HCT116 (cell line): ENCODE results near the gene APH1B. TPM values are rescaled to one million over a fixed set of nuclear protein-coding genes. Genes with fewer than 3 reads are reported as not detected.

Experiments used
- ATAC-seq: fragments of 200-7000 bp; cut with Tn5 transposase; 2 replicates; pipeline ENCODE4 v1.9.1; 2020; ENCODE audit warnings: mild to moderate bottlenecking, moderate library complexity
- BruUV-seq: library from RNA; stranded (reverse); fragments of 400-500 nt; replicated peaks from 2 replicates; lab custom pipeline; 2021; lab: Mats Ljungman, UMichigan
- CTCF ChIA-PET: fragments of 300-600 bp; sonication (Branson Sonifier 250); formaldehyde crosslinking; loops from one replicate; lab custom pipeline; 2021; ENCODE audit warnings: antibody characterized with exemption; lab: Charles Lee
- POLR2A ChIA-PET: fragments of 300-600, 350-600 bp; sonication (Branson Sonifier 250); formaldehyde crosslinking; loops from one replicate; lab custom pipeline; 2021; ENCODE audit warnings: antibody characterized with exemption; lab: Charles Lee
- RAD21 ChIA-PET, 2 experiments: fragments of 300-600 bp; sonication (Branson Sonifier 250); formaldehyde crosslinking; loops; one replicate each; lab custom pipeline; 2023; ENCODE audit warnings: low total read pairs in 2 of 2; ENCODE audit not compliant: uncharacterized antibody in 2 of 2, unreplicated experiment in 2 of 2, low non-redundant PET in 1 of 2; lab: Charles Lee
- DNase-seq: peaks from one replicate; pipeline ENCODE4 v3.0.0-alpha.2; 2010; ENCODE audit warnings: low read depth, low spot score
- H2AFZ ChIP-seq: fragments of 200-600 bp; shearing (Covaris generic), sonication (generic); 2 replicates; pipeline ENCODE4 v1.6.1; 2017; ENCODE audit warnings: low read depth, mixed run types, mixed read lengths, antibody characterized with exemption, low read length; ENCODE audit not compliant: poor library complexity, severe bottlenecking
- H3K27ac ChIP-seq: 2 replicates; pipeline ENCODE4 v1.5.1; 2012; ENCODE audit warnings: low read depth, low read length
- H3K27me3 ChIP-seq: fragments of 200-600 bp; sonication (generic); 2 replicates; pipeline ENCODE4 v1.6.1; 2016; ENCODE audit warnings: mixed run types, low read length, mixed read lengths; ENCODE audit not compliant: insufficient read depth
- H3K36me3 ChIP-seq, 2 experiments: fragments of 200-500 bp in 1 of 2; fragments of 200-600 bp in 1 of 2; sonication (Bioruptor generic) in 1 of 2; sonication (generic) in 1 of 2; 2 replicates each; pipeline versions ENCODE4 v1.5.1 to v1.6.1; 2014 to 2016; ENCODE audit warnings: low read length in 2 of 2, inconsistent platforms in 1 of 2, mixed read lengths in 1 of 2, mixed run types in 1 of 2; ENCODE audit not compliant: insufficient read depth in 2 of 2, control insufficient read depth in 1 of 2
- H3K4me1 ChIP-seq, 2 experiments: fragments of 200-600 bp in 1 of 2; sonication (generic) in 1 of 2; 2 replicates each; pipeline versions ENCODE4 v1.5.1 to v1.6.1; 2012 to 2017; ENCODE audit warnings: low read length in 2 of 2, inconsistent platforms in 1 of 2, mild to moderate bottlenecking in 1 of 2, mixed read lengths in 1 of 2, mixed run types in 1 of 2, moderate library complexity in 1 of 2; ENCODE audit not compliant: insufficient read depth in 2 of 2, control insufficient read depth in 1 of 2
- H3K4me2 ChIP-seq: fragments of 200-600 bp; sonication (generic); 2 replicates; pipeline ENCODE4 v1.6.1; 2017; ENCODE audit warnings: mixed run types, low read length, mixed read lengths
- H3K4me3 ChIP-seq, 2 experiments: fragments of 200-600 bp in 1 of 2; sonication (generic) in 1 of 2; replicated peaks in 1 of 2; 2 replicates each; pipeline ENCODE4 v1.5.1; 2011 to 2016; ENCODE audit warnings: low read length in 2 of 2, control low read depth in 1 of 2, low read depth in 1 of 2, mild to moderate bottlenecking in 1 of 2, mixed read lengths in 1 of 2, mixed run types in 1 of 2
- H3K79me2 ChIP-seq: fragments of 200-600 bp; sonication (generic); 2 replicates; pipeline ENCODE4 v1.6.1; 2017; ENCODE audit warnings: mild to moderate bottlenecking, mixed run types, low read length, moderate library complexity, mixed read lengths; ENCODE audit not compliant: insufficient read depth
- H3K9ac ChIP-seq: fragments of 200-600 bp; sonication (generic); 2 replicates; pipeline ENCODE4 v1.6.1; 2016; ENCODE audit warnings: low read length, mixed read lengths
- H3K9me2 ChIP-seq: fragments of 200-600 bp; sonication (generic), shearing (Covaris generic); 2 replicates; pipeline ENCODE4 v1.6.1; 2017; ENCODE audit warnings: mixed run types, mild to moderate bottlenecking, moderate library complexity; ENCODE audit not compliant: insufficient read depth
- H3K9me3 ChIP-seq, 2 experiments: fragments of 200-500 bp in 1 of 2; fragments of 200-600 bp in 1 of 2; sonication (Bioruptor generic) in 1 of 2; sonication (generic) in 1 of 2; 2 replicates each; pipeline ENCODE4 v1.6.1; 2014 to 2017; ENCODE audit warnings: low read length in 2 of 2, mixed read lengths in 2 of 2, inconsistent platforms in 1 of 2, low read depth in 1 of 2, mild to moderate bottlenecking in 1 of 2, mixed run types in 1 of 2, moderate library complexity in 1 of 2; ENCODE audit not compliant: control insufficient read depth in 1 of 2, insufficient read depth in 1 of 2
- H4K20me1 ChIP-seq: fragments of 200-600 bp; sonication (generic), shearing (Covaris generic); 2 replicates; pipeline ENCODE4 v1.6.1; 2017; ENCODE audit warnings: mixed run types, mild to moderate bottlenecking, moderate library complexity; ENCODE audit not compliant: insufficient read depth
- EGR1 ChIP-seq: IDR thresholded peaks from 2 replicates; pipeline ENCODE4 v1.6.1; 2012; ENCODE audit warnings: low read depth
- ELF1 ChIP-seq: IDR thresholded peaks from 2 replicates; pipeline ENCODE4 v1.6.1; 2012; ENCODE audit warnings: low read depth, borderline replicate concordance
- EZH2phosphoT487 ChIP-seq: fragments of 200-600 bp; IDR thresholded peaks from 2 replicates; pipeline ENCODE4 v1.6.1; 2018; ENCODE audit warnings: antibody characterized with exemption, borderline replicate concordance
- RAD21 ChIP-seq: IDR thresholded peaks from 2 replicates; pipeline ENCODE4 v1.6.1; 2012; ENCODE audit warnings: low read depth, mild to moderate bottlenecking
- SIN3A ChIP-seq: IDR thresholded peaks from 2 replicates; pipeline ENCODE4 v1.6.1; 2012; ENCODE audit warnings: low read depth
- TCF7L2 ChIP-seq: IDR thresholded peaks from 2 replicates; pipeline ENCODE4 v1.7.0; 2011; ENCODE audit warnings: borderline replicate concordance, inconsistent platforms; ENCODE audit not compliant: insufficient read depth, insufficient read length; ENCODE audit errors: extremely low read depth
- YY1 ChIP-seq: IDR thresholded peaks from 2 replicates; pipeline ENCODE4 v1.6.1; 2011; ENCODE audit warnings: low read length, low read depth, moderate library complexity, mild to moderate bottlenecking; ENCODE audit not compliant: insufficient replicate concordance; ENCODE audit errors: extremely low read depth
- intact Hi-C: fragments of 100-400 bp; cut with micrococcal nuclease; formaldehyde crosslinking; loops from 2 replicates; pipeline ENCODE4 v1.10.0; 2022
- total RNA-seq: library from RNA; stranded (reverse); gene quantifications from one replicate; pipeline ENCODE4 v1.2.1, GENCODE V29; 2021; ENCODE audit not compliant: unreplicated experiment
- TF ChIP-seq, protein P1 (sequence below): IDR thresholded peaks from 2 replicates; pipeline ENCODE4 v1.6.1; 2012
- TF ChIP-seq, protein P2 (sequence below): IDR thresholded peaks from 2 replicates; pipeline ENCODE4 v1.6.1; 2012; ENCODE audit warnings: low read depth
- TF ChIP-seq, protein P3 (sequence below): IDR thresholded peaks from 2 replicates; pipeline ENCODE4 v1.6.1; 2011; ENCODE audit warnings: mild to moderate bottlenecking, low read length, moderate library complexity; ENCODE audit not compliant: insufficient replicate concordance; ENCODE audit errors: extremely low read depth
- TF ChIP-seq, protein P4 (sequence below): IDR thresholded peaks from 2 replicates; pipeline ENCODE4 v1.6.1; 2012

The APH1B gene
- total RNA-seq, 1 experiment from 2014 or later: 8.5 TPM

DNA sequence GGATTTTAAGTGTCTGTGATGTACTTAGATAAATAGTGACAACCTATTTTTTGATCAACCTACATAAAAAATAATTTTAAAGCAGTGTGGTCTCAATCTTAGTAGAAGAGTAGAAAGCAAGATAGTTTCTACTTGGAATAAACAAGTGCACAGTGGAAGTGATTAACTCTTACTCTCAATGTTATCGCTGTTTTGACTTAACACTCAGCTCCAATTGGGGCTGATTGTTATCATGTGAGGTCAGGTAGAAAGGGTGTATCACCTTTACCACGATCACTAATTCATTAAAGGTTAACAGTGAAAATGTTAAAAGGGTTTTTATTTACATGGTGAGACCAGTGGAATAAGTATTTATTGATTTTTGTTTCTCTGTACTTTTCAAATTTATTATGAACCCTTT, 22.4 kb upstream of the APH1B start:
- DNase-seq (no peak), ATAC-seq (no peak)
- Histone ChIP-seq H3K79me2 (no peaks in the 10 kb centered on the region), H3K27me3 (no peaks in the 10 kb centered on the region), H2AFZ (no peak overlapping the region), H3K4me1 (peaks cover 13 to 17% of the 10 kb centered on the region in 2 experiments), H3K9ac (no peak overlapping the region), H3K4me2 (no peak overlapping the region), H3K36me3 (no peaks in the 10 kb centered on the region), H3K4me3 (no peak overlapping the region), H3K9me3 (no peaks in the 10 kb centered on the region), H3K27ac (no peak overlapping the region), H4K20me1 (no peaks in the 10 kb centered on the region), H3K9me2 (no peaks in the 10 kb centered on the region)
- ChIA-PET CTCF (no interaction called here), POLR2A (no interaction called here), RAD21 (no interaction called here)
- intact Hi-C loops: no loop called here
- no TSS peak for BruUV-seq
- TF ChIP-seq YY1 (no peak), EZH2phosphoT487 (no peak), SIN3A (no peak), TCF7L2 (no peak)
- TF ChIP-seq, protein P1, sequence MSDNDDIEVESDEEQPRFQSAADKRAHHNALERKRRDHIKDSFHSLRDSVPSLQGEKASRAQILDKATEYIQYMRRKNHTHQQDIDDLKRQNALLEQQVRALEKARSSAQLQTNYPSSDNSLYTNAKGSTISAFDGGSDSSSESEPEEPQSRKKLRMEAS: no peak

DNA sequence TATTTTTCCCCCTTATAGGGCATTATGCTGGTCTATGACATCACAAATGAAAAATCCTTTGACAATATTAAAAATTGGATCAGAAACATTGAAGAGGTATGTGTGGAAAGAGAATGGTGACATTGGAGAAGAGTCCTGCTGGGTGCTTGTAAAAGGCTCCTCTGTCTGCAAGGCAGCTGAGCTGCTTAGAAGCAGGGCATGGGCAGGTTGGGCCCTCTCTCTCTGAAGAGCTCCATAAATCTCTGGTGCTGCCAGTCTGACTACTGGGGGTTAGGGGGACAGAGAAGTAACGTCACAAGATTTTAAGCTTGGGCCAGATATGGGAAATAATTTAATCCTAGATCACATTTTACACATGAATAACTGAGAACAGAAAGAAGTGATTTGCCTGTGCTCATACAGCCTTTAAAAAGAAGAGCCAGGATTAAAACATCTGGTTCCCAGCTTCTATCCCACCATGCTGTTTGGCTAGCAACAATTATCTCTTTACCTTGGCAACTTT, 21.9 kb upstream of the APH1B start:
- intact Hi-C loops: no loop called here
- Histone ChIP-seq H3K4me1 (peaks cover 13 to 17% of the 10 kb centered on the region in 2 experiments), H3K36me3 (no peaks in the 10 kb centered on the region), H3K27ac (no peak overlapping the region), H2AFZ (no peak overlapping the region), H3K79me2 (no peaks in the 10 kb centered on the region), H4K20me1 (no peaks in the 10 kb centered on the region), H3K4me3 (no peak overlapping the region), H3K4me2 (no peak overlapping the region), H3K9ac (no peak overlapping the region), H3K9me2 (no peaks in the 10 kb centered on the region), H3K27me3 (no peaks in the 10 kb centered on the region), H3K9me3 (no peaks in the 10 kb centered on the region)
- BruUV-seq: no TSS peak
- CTCF ChIA-PET: no interaction called here
- POLR2A ChIA-PET: no interaction called here
- RAD21 ChIA-PET: no interaction called here
- no peak for DNase-seq
- no peak for ATAC-seq
- TF ChIP-seq, protein P1: no peak
- TF ChIP-seq EGR1 (no peak), ELF1 (no peak), RAD21 (no peak)
- TF ChIP-seq, protein P2, sequence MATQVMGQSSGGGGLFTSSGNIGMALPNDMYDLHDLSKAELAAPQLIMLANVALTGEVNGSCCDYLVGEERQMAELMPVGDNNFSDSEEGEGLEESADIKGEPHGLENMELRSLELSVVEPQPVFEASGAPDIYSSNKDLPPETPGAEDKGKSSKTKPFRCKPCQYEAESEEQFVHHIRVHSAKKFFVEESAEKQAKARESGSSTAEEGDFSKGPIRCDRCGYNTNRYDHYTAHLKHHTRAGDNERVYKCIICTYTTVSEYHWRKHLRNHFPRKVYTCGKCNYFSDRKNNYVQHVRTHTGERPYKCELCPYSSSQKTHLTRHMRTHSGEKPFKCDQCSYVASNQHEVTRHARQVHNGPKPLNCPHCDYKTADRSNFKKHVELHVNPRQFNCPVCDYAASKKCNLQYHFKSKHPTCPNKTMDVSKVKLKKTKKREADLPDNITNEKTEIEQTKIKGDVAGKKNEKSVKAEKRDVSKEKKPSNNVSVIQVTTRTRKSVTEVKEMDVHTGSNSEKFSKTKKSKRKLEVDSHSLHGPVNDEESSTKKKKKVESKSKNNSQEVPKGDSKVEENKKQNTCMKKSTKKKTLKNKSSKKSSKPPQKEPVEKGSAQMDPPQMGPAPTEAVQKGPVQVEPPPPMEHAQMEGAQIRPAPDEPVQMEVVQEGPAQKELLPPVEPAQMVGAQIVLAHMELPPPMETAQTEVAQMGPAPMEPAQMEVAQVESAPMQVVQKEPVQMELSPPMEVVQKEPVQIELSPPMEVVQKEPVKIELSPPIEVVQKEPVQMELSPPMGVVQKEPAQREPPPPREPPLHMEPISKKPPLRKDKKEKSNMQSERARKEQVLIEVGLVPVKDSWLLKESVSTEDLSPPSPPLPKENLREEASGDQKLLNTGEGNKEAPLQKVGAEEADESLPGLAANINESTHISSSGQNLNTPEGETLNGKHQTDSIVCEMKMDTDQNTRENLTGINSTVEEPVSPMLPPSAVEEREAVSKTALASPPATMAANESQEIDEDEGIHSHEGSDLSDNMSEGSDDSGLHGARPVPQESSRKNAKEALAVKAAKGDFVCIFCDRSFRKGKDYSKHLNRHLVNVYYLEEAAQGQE: no peak
- TF ChIP-seq, protein P3, sequence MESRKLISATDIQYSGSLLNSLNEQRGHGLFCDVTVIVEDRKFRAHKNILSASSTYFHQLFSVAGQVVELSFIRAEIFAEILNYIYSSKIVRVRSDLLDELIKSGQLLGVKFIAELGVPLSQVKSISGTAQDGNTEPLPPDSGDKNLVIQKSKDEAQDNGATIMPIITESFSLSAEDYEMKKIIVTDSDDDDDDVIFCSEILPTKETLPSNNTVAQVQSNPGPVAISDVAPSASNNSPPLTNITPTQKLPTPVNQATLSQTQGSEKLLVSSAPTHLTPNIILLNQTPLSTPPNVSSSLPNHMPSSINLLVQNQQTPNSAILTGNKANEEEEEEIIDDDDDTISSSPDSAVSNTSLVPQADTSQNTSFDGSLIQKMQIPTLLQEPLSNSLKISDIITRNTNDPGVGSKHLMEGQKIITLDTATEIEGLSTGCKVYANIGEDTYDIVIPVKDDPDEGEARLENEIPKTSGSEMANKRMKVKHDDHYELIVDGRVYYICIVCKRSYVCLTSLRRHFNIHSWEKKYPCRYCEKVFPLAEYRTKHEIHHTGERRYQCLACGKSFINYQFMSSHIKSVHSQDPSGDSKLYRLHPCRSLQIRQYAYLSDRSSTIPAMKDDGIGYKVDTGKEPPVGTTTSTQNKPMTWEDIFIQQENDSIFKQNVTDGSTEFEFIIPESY: no peak
- TF ChIP-seq, protein P4, sequence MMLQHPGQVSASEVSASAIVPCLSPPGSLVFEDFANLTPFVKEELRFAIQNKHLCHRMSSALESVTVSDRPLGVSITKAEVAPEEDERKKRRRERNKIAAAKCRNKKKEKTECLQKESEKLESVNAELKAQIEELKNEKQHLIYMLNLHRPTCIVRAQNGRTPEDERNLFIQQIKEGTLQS: no peak
